ENCODE data around the gene MAML2. TPM values are rescaled to one million over a fixed set of nuclear protein-coding genes. Genes with fewer than 3 reads are reported as not detected.

Gene MAML2
- total RNA-seq, 1 donor from 2014 or later: 1.3 TPM

GRCh38 chr11:95975343-95975742, 367.7 kb downstream of the MAML2 start:
- Histone ChIP-seq H3K36me3 (ENCODE audit: control insufficient read depth, insufficient read depth, low read length) (no peaks in the 10 kb centered on the region), H3K27me3 (ENCODE audit: control insufficient read depth, insufficient read depth, low read length) (no peaks in the 10 kb centered on the region), H3K4me3 (ENCODE audit: low read depth, low read length) (no peak overlapping the region)
- FAIRE-seq (no peak), DNase-seq (ENCODE audit: low read depth) (no peak)
- no peak for TF ChIP-seq CTCF (IDR thresholded peaks at IDR 0.05; ENCODE audit: insufficient read depth, low read length, severe bottlenecking)

- FAIRE-seq: no peak
- TF ChIP-seq CTCF (IDR thresholded peaks at IDR 0.05; ENCODE audit: insufficient read depth, low read length, severe bottlenecking): no peak
- H3K4me3 ChIP-seq (ENCODE audit: low read depth, low read length): no peak overlapping the region
- H3K36me3 ChIP-seq (ENCODE audit: control insufficient read depth, insufficient read depth, low read length): no peaks in the 10 kb centered on the region
- no peaks in the 10 kb centered on the region for H3K27me3 ChIP-seq (ENCODE audit: control insufficient read depth, insufficient read depth, low read length)
- DNase-seq (ENCODE audit: low read depth): no peak
Measured at GRCh38 chr11:95972060-95972459, 370.9 kb downstream of the MAML2 start.

DNA sequence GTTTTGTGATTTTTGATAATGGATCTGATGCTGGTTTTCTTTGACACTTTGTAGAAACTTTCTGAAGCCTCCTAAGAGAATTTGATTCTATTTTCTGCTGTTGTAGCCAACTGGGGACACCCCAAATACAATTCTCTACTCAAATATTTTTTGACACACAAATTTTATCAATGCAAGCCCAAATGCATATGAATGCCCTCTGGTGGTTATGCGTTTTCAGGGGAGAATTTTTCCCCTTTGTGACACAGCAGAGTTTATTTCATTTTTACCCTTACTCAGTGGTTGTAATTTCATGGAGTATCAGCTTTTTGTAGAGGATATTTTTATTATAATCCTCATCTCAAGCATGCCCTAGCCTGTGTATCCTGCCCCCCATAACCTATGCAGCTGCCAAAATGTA, 374.4 kb downstream of the MAML2 start:
- FAIRE-seq: no peak

GRCh38 chr11:95964281-95964680, 378.7 kb downstream of the MAML2 start:
- DNase-seq (ENCODE audit: low read depth) (no peak), FAIRE-seq (no peak)
- Histone ChIP-seq H3K27me3 (ENCODE audit: control insufficient read depth, insufficient read depth, low read length) (no peaks in the 10 kb centered on the region), H3K4me3 (ENCODE audit: low read depth, low read length) (no peak overlapping the region), H3K36me3 (ENCODE audit: control insufficient read depth, insufficient read depth, low read length) (no peaks in the 10 kb centered on the region)
- TF ChIP-seq CTCF (IDR thresholded peaks at IDR 0.05; ENCODE audit: insufficient read depth, low read length, severe bottlenecking): no peak

More for the DNA sequence above, 374.4 kb downstream of the MAML2 start:
- Histone ChIP-seq H3K4me3 (ENCODE audit: low read depth, low read length) (no peak overlapping the region), H3K27me3 (ENCODE audit: control insufficient read depth, insufficient read depth, low read length) (no peaks in the 10 kb centered on the region), H3K36me3 (ENCODE audit: control insufficient read depth, insufficient read depth, low read length) (no peaks in the 10 kb centered on the region)
- no peak for TF ChIP-seq CTCF (IDR thresholded peaks at IDR 0.05; ENCODE audit: insufficient read depth, low read length, severe bottlenecking)
- DNase-seq (ENCODE audit: low read depth): no peak

DNA sequence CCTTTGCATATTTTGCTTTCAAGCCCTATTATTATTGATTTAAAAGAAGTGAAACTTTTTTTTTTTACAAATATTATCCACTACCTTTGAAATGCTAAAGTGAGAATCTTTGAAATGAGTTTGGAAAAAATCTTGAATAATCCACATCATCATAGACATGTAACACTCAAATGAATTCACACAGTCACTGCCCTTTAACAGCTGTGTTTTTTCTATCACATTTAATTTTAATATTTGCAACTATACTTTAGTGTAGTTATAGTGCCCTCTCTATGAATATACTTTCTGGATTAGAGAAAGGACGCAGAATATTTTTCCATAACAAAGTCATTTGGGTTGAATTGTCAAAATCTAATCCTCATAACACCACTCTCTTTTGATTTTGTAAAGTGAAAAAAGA, 381.2 kb downstream of the MAML2 start:
- Histone ChIP-seq H3K36me3 (ENCODE audit: control insufficient read depth, insufficient read depth, low read length) (no peaks in the 10 kb centered on the region), H3K27me3 (ENCODE audit: control insufficient read depth, insufficient read depth, low read length) (no peaks in the 10 kb centered on the region), H3K4me3 (ENCODE audit: low read depth, low read length) (no peak overlapping the region)
- DNase-seq (ENCODE audit: low read depth) (no peak), FAIRE-seq (no peak)
- no peak for TF ChIP-seq CTCF (IDR thresholded peaks at IDR 0.05; ENCODE audit: insufficient read depth, low read length, severe bottlenecking)

- Histone ChIP-seq H3K4me3 (ENCODE audit: low read depth, low read length) (no peak overlapping the region), H3K27me3 (ENCODE audit: control insufficient read depth, insufficient read depth, low read length) (no peaks in the 10 kb centered on the region), H3K36me3 (ENCODE audit: control insufficient read depth, insufficient read depth, low read length) (no peaks in the 10 kb centered on the region)
- DNase-seq (ENCODE audit: low read depth) (no peak), FAIRE-seq (no peak)
- no peak for TF ChIP-seq CTCF (IDR thresholded peaks at IDR 0.05; ENCODE audit: insufficient read depth, low read length, severe bottlenecking)
Measured at GRCh38 chr11:95950905-95951304, 392.1 kb downstream of the MAML2 start.
